GM18520 (cell line): ENCODE results near the gene PRPF19.
A peak's percentile ranks its signal among the peaks of the same experiment; 100 is the strongest.

Experiments
- ATAC-seq: cut with Tn5 transposase; IDR thresholded peaks from one replicate; pipeline ENCODE4 v1.9.1; 2021; ENCODE audit not compliant: unreplicated experiment

Gene PRPF19

DNA sequence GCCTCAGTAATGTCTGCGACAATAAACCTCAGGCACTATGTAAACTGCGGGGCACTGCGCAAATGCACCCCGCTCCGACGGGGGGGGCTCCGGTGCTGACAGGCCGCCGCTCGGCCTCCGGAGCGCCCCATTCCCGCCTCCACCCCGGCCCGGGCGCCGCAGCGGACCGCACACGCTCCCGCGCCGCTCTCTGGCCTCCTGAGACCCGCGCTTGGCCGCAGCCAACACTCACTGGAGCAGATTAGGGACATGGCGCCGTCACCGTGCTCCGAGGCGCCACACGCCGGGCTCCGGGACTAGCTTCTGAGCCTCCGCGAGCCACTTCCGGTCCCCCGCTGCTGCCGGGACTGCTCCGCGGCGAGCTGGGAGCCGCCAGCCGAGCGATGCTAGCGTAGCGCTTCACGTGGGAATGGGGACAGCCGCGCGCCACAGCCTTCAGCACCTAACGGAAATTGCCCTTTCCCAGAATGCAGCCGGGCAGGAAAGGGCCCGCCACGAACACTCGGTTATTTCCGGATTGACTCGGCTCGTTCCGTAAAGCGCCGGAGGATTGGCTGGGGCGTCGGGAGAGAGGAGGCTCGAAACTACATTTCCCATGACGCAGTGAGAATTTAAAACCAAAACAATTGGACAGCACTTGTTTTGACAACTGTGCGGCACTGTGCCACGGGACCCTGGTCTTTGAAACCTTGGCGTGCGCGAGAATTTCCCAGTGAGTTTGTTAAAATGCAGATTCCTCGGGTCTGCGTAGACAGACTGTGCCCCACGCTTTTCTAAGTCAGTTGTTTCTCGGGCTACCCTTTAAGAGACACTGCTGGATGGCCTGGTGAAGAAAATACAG lies at the start of gene PRPF19:
TSS of gene PRPF19 (minus strand) at position 454 of the 841 bp plus-strand sequence. CDS start at position 251, 203 bp downstream.
- ATAC-seq, result peak; percentile 73

DNA sequence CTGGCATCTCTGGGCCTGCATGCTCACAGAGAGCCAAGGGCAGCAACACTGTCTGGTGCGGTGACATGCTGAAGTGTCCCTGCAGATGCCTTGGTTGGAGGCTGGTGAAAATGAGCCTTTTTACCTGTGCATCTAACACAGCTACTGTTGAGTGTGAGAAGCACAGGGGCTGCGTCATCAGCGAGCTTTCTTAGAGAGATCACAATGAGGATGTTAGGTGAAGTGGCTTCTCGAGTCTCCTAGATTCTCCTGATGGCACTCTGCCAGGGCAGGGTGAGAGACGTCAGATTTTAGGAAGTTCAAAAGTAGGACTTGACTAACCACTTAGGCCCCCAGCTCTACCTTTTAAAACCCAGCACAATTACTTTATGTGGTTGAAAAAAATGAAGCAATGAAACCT lies 49.2 kb upstream of the PRPF19 start:
- ATAC-seq, result no peak

DNA sequence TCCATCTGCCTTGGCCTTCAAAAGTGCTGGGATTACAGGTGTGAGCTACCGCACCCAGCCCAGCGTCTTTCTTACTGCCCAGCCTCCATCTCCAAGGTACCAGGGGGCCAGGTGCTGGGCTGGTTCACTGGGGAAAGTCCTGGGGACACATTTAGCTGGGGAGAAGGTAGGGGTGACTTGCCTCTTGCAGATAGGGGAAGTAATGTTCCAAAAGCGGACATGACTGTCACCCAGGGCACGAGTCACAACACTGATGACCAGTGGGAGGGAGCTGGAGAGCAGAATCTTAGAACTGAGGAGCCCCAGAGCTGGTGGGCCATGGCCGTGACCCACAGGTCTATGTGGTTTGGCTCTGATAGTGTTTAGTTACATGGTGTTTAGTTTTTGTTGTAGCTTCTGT lies 48.0 kb upstream of the PRPF19 start:
- ATAC-seq, result no peak

DNA sequence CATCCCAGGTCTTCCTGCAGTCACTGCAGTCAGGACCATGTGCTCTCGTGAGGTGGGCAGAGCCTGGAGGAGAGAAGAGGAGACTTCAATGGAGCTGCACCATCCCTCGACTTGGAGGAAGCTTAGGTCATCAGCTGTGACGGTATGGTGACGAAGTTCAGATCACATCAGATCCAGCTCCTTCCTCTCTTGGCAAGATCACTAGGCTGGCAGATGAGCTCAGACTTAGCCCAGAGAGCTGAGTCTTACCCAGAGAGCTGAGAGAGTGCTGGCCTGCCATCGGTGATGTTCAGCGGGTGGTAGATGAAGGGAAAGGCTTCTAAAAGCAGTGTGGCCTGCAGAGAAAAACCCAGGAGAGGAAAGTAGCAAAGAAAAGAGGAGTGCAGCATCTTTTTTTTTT lies 47.4 kb upstream of the PRPF19 start:
- no peak for ATAC-seq

DNA sequence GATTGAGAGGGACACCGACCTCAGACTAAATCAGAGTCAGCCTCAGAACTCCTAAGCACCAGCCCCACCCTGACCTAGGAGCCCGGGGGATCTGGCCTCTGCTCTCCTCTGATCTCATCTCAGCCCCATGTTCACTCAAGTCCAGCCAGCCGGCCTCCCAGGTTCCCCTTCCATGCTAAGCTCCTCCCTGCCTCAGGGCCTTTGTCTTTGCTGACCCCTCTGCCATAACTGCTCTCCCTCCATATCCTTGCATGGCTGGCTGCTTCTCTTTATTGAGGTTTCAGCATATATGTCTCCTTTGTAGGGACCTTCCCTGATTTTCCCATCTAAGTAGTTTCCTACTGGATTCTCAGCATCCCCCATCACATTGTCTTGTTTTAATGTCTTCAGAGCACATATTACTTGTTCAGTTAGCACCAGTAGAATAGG lies 46.4 kb upstream of the PRPF19 start:
- no peak for ATAC-seq

DNA sequence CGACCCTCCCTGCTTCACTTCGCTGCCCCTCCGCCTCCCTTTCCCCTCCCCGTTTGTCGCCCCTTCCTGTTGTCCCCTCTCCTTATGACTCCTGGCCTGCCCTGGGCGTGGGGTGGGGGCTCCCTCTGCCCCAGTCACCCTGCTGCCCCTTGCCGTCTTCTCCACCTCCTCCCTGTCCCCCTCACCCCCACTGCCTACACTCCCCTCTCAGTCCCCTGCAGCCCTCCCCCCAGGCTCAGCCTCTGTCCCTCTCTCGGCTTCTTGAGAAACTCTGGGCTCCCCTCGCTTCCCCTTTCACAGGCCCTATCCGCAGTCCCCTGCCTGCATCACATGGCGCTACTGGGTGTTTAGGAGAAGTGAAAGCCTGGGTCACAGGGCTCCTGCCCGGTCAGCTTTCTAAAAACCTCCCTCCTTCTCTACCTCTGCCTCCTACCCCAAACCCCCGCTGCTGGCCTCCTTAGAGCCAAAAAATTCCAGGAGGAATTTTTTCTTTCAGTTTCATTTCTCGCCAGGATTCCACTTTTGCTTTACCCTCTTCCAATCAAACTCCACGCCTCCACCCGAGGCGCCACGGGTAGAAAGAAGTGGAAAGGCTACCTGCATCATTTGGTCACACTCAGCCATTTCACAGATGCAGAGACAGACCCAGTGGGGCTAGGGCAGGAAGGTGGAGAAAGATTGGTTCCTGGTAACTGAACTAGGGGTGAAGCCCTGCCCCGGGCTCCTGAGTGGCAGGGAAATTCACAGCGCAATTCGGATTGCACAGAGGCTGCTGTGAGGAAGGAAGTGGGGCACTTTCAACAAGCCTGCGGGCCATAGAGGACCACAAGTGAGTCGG lies 45.7 kb upstream of the PRPF19 start, which contains the start of gene SLC15A3:
TSS of gene SLC15A3 (minus strand) at position 273 of the 838 bp plus-strand sequence. CDS start 625 bp downstream, outside the sequence.
- ATAC-seq, result peak; percentile 52

DNA sequence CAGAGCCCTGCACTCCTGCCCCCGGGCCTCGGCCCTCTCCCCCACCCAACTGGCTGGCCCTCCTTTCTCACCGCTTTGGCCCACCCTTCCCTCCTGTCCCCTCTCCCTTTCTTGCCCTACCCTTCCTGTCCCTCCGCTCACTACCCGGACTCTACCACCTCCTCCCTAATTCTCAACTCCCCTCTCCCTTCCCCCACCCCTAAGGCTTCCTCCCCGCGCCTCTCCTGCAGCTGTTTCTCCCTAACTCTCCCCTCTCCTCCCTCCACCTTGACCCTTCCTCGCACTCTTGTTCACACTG lies 45.2 kb upstream of the PRPF19 start:
- ATAC-seq, result no peak

DNA sequence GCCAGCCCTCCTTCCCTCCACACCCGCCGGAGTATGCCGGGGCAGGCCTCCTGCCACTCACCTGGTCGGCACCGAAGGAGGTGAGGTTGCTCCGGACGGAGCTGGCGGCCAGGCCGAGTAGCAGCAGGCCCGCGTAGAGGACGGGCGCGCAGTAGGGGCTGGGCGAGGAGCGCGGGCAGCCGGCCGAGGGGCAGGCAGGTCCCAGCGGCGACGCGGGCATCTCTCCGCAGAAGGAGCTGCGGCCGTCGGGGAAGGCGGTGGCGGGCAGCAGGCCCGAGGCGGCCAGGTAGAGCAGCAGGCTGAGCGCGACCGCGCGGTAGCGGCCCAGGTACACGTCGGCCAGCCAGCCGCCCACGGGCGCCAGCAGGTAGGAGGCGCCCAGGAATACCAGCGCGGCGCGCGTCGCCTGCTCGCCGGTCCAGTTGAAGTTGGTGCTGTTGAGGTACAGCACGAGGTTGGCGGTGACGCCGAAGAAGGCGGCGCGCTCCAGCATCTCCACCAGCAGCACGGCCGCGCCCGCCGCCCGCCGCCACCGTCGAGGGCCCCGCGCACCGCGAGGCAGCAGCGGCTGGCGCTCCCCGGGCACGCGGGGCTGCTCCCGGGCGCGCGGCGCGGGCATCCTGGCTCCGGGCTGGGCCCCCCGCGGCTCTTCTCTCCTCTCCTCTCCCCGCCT lies 44.7 kb upstream of the PRPF19 start:
- no peak for ATAC-seq

DNA sequence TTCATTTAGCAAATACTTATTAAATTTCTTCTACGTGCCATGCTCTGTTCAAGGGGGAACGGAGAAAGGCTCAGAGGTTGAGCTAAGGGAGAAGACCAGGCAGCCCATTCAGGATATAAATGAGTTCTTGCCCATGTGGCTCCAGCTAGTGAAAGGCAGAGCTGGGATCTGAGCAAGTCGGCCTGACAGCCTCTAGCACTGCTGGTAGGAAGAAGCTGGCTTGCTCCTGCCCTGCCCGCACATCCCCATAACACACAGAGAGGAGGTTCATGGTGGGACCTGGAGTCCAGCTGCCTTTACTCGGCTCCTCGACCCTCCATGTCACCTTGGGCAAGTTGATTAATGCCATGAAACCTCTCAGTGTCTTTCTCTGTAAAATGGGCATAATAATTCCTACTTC lies 43.6 kb upstream of the PRPF19 start:
- ATAC-seq, result no peak

DNA sequence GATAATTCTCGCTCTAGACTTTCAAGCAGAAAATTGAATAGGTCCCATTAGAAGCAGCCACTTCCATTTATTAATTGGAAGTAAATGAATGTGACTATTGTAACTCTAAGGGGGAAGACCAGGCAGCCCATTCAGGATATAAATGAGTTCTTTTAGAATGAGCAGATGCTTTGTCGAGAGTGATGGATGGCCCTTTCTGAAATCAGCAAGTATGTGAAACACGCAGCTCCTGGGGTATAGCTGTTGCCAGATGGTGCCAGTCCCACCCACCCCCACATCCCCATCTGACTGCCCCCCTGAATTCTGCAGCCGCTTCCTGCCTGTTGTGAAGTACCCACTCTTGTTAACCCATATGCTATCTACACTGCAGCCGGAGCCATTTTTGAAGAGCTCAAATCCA lies 41.9 kb upstream of the PRPF19 start:
- ATAC-seq, result no peak

DNA sequence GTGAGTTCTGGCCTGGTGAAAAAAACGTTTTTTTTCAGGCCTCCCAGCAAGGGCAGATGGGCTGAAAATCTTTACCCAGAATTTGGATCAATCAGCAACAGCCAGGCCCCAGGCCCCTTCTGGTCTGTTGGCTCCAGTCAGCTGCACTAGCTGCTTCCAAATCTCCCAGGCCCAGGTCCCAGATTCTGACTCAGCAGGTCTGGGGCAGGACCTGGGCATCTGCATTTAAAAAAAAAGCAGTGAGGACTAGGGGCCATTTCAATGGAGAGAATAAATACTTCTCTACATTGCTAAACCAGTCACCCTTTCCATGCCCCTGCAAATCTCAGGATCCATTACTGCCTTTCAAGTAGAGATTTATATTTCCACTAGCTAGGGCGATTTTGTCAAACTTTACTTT lies 41.3 kb upstream of the PRPF19 start:
- no peak for ATAC-seq

DNA sequence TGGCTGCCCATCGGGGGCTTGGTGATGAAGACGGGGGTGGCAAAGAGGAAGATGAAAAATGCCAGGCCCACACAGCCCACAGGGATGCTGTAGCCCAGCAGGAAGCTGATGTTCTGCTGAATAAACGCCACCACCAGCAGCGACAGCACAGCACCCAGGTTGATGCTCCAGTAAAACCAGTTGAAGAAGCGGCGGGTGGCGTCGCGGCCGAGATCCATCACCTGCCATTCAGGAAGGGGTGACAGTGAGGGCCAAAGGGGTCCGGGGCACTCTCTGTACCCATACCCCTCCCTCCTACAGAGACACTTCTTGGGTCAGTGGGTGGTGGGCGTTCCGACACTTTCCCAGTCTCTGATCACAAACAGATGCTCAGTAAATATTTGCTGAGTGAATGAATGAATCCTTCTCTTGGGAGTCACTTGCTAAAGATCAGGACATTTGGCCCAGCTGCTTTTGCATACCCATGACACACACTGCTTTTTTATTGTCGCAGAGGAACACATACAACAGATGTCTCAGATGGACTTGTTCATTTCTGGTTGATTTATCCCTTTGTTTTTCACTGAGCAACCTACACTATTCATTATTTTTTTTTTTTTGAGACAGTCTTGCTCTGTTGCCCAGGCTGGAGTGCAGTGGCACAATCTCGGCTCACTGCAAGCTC lies 40.3 kb upstream of the PRPF19 start:
- no peak for ATAC-seq

DNA sequence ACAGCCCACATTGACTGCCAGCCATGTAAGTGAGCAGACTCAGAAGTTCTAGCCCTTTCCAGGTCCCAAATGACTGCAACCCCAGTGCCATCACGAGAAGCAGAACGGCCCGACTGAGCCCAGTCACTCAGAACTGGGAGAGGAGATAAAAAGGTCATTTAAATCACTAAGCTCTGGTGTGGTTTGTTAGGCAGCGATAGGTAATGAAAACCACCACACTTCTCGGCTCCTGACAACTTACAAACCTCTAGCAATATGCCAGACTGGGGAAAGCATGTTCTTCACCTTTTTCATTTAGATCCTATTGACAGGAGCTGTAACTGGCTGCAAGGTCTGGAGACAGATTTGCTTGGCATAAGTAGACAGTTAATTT lies 38.9 kb upstream of the PRPF19 start:
- no peak for ATAC-seq

DNA sequence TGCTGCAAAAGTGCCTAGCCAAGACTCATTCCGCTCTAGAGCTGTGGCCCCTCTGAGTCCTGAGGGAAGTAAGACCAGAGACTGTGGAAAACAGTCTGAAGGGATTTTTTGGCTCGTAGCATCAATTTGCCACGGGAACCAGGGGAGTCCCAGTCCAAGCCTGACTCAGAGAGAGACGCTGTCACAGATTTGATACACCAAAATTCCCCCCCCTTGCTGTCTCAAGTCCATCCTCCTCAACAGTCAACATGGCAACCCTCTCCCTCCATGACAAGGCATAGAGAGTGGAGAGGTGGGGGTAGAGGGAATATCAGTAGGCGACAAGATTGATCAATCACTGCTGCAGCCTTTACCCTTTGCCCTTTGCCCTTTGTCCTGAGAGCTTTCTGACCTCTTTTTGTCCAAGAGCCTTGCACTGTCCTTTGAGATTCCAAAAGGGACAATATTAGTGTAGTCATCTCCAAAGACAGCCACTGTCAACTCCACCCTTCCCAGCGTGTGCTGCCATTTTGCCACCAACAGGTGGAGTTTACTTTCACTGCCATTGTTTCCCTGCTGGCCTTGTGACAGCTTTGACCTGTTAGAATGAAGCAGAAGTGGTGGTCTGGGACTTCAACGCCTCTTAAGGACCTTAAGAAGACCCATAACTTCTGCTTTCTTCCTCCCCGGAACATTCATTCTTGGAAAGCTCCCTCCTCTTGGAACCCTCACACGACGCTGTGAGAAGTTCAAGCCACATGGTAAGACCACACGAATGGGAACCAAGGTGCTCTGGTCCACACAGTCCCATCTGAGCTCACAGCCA lies 38.3 kb upstream of the PRPF19 start:
- no peak for ATAC-seq

DNA sequence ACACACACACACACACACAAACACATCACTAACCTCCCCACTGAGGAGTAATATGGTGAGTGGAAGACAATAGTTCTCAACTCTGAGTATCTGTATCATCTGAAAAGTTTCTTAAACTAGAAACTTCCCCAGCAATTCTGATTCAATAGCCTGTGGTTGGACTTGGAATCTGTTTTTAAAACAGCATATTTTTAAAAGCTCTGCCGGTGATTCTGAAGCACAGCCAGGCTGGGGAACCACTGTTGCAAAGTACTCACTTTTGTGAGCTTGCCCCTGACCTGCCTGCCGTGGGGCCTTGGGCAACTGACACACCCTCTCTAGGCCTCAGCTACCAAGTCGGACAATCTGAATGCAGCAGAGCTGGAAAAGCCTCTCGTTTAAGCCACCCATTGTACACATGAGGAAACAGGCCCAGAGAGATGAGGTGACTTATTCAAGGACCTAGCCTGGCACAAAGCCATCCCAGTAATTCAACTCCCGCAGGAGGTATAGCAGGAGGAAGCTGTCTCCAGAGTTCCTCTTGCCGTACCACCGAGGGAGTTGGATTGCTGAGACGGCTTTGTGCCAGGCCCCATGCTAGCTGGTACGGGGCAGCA lies 36.7 kb upstream of the PRPF19 start:
- ATAC-seq, result no peak

DNA sequence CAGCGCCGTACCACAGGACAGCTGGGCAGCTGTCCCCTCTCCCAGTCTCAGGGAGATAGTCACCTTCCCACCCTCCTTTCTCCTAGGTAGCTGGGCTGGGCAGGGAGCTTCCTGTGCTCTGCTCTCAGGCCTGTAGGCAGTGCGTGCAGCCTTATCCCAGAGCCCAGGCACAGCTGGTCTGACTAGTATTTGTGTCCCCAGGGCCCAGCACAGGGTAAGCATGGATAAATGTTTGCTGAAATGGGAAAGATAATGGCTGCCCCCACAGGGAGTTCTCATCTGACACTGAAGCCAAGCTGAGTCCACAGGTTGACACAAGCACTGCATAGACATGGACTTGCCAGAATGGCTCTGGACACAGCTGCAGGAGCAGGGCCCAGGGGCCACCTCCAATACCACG lies 35.8 kb upstream of the PRPF19 start:
- no peak for ATAC-seq

DNA sequence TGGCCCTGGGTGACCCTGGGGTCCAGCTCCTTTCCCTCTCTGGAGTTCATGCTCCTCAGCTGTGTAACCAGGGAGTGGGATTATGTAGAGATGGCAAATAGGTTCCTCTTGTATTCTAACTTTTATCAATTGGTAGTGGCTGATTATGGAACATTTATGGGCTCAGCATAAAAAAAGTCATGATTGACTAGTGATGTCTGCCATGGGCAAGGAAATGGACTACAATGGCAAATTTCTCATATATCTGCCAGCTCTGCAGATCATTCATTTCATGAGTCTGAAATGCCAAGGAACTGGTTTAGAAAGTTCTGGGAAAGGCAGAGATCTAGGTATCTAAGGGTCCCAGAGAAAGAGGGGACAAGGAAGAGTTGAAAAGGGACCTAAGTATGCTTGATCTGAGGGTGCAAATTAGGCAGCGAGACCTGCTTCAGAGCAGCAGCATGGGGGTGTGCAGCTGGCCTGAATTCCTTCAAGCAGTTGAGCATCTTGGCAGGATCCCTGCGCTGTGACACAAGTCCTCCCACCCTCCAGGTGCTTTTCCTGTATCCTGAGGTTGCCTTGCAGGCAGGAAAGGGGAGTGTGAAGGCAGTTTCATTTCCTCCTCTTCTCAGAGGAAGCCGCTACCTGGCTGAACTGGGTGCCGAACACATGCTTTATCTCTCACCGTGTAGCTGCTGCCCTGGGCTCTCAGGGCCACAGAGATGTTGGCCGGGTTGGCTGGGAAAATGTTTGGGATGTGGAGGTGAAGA lies 35.2 kb upstream of the PRPF19 start:
- ATAC-seq, result no peak

DNA sequence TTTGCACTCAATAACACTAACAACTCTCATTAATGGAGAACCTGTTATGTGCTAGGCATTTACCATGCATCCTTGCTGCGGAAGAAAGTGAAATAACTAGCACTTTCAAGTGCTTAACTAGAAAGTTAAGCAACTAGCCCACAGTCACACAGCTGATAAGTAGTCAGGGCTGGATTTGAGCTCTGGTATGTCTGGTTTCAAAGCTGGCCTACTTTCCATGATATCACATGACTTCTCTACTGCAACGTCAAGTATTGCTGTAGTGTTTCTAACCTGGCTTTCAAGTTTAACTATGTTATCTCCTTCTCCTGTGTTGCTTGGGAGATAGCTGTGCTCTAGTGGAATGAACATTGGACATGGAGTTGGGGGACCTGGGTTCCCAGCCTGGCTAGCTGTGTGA lies 33.5 kb upstream of the PRPF19 start:
- ATAC-seq, result no peak

DNA sequence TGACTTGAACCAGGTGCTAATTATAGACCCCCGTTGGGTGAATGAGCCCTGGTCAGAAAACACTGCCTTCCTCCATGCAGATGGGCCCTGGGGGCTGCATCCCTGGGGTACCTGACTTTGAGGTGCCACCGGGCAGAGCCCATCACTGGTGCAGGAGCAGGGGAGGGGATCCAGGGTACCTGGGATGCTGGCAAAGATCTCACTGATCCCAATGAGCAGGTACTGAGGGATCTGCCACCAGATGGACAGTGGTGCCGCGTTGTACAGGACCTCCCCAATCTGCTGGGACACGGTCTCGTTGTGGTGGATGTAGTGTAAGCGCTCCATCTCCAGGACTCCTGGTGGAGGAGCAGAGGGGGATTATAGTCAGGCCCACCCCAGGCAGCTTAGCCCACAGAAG lies 32.9 kb upstream of the PRPF19 start:
- no peak for ATAC-seq
